GM12892 (cell line): Measurements from ENCODE around the gene CCDC15.

Experiments used
- DNase-seq: peaks from one replicate; pipeline ENCODE4 v3.0.0; 2011; ENCODE audit not compliant: insufficient read length
- FAIRE-seq: peaks from 2 replicates; lab custom pipeline; 2011; peaks lifted over from hg19 to GRCh38; lab: Jason Lieb, UNC
- POLR2A ChIP-seq: IDR thresholded peaks from 2 replicates; pipeline ENCODE4 v1.6.1; 2011; ENCODE audit warnings: low read depth, low read length, control low read depth
- POLR2AphosphoS5 ChIP-seq: IDR thresholded peaks from 2 replicates; pipeline ENCODE4 v1.6.1; 2011; ENCODE audit warnings: low read depth, low read length, control low read depth
- TAF1 ChIP-seq: IDR thresholded peaks from 2 replicates; pipeline ENCODE4 v1.6.1; 2011; ENCODE audit warnings: low read depth, mild to moderate bottlenecking, control low read depth, low read length, borderline replicate concordance

The CCDC15 gene

GRCh38 chr11:125056931-125057692, 103.1 kb downstream of the CCDC15 start:
- no peak for TF ChIP-seq POLR2AphosphoS5
- no peak for TF ChIP-seq POLR2A
- TF ChIP-seq TAF1: no peak
- DNase-seq (no peak), FAIRE-seq (no peak)

- TF ChIP-seq POLR2A (no peak), POLR2AphosphoS5 (no peak)
- DNase-seq (no peak), FAIRE-seq (no peak)
These were observed 103.7 kb downstream of the CCDC15 start for GRCh38 chr11:125057693-125058016.

DNA sequence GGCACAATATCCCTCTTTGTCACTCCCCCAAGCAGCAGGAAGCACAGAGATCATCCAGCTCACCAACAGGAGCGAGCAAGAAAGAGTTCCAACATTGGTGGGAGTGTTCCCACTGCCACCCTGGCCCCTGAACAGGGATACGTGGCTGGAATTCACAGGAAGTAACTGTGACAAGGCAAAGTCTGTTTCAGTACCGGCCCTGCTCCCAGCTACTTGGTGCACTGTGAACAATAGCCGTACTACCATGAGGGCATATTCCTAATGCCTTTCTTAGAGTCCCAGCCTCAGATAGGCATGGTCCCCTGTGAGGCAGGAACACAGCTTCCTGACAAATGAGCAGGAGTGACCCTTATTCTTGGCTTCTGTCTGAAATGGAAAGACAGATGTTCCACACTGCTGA, 107.3 kb downstream of the CCDC15 start:
- DNase-seq (no peak), FAIRE-seq (no peak)
- TF ChIP-seq POLR2AphosphoS5: no peak
- no peak for TF ChIP-seq POLR2A
- TF ChIP-seq TAF1: no peak

GRCh38 chr11:125062218-125062930, 108.4 kb downstream of the CCDC15 start:
- FAIRE-seq: no peak
- DNase-seq: no peak
- TF ChIP-seq POLR2A: no peak
- no peak for TF ChIP-seq POLR2AphosphoS5
- TF ChIP-seq TAF1: no peak

DNA sequence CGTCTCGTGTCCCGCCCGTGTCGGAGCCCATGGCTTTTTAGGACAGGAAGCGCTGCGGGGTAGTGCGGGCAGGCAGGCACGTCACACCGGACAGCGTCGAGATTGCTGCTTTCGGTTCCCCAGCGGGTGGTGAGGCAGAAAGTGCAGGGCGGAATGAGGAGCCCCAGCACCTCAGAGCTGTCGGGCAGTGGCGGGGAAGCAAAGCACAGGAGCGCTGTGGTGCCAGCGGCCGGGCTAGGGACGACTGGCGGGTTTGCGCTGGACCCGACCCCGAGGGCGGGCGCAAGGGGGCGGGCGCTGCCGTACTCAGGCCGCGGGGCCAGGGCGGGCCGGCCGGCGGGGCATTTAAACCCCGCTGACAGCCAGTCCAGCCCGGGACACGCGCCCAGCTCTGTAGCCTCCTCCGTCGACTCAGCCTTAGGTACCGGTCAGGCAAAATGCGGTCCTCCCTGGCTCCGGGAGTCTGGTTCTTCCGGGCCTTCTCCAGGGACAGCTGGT, 109.0 kb downstream of the CCDC15 start, which contains the start of gene SLC37A2:
TSS of gene SLC37A2 (plus strand) at position 375 of the 498 bp plus-strand sequence. CDS start at position 438, 63 bp downstream.
- peak; percentile 78 for TF ChIP-seq POLR2A
- no peak for TF ChIP-seq TAF1
- TF ChIP-seq POLR2AphosphoS5: peak; percentile 76
- peak; percentile 83 for DNase-seq
- peak; percentile 99 for FAIRE-seq

DNA sequence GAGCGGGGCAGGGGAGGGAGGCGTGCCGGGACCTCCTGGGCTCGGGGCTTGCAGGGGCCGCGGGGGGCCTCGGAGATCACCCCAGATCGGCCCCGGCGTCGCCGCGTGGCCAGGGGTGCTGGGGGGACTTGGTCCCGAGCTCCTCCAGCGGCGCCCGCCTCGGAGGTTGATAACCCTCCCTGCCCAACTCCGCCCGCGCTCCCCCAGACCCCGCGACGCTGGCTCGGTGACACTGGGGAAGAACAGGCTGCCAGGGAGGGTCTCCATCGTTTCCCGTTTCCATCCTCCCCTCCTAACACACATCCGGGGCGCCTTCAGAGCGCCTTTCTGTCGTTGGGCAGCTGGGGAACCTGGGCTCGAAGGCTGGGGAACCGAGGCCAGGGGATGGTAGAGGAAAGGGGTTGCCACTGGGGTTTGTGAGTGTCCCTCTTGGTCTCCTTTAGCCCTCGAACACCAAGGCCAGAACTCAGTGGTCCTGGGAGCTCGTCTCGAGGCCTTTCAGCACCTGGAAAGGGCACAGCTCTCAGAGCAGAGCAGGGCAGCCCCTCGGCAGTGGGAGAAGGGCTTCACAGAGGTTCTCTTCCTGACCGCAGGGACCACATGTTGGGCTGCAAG, 109.5 kb downstream of the CCDC15 start:
- FAIRE-seq (peak; percentile 44), DNase-seq (peak; percentile 34)
- TF ChIP-seq POLR2AphosphoS5: no peak
- TF ChIP-seq POLR2A: no peak
- no peak for TF ChIP-seq TAF1

GRCh38 chr11:125064070-125064469, 110.1 kb downstream of the CCDC15 start:
- FAIRE-seq (peak; percentile 14), DNase-seq (no peak)
- TF ChIP-seq TAF1 (no peak), POLR2A (no peak), POLR2AphosphoS5 (no peak)

- DNase-seq: no peak
- FAIRE-seq: no peak
- TF ChIP-seq TAF1: no peak
These were observed 114.4 kb downstream of the CCDC15 start for GRCh38 chr11:125068368-125068767.

DNA sequence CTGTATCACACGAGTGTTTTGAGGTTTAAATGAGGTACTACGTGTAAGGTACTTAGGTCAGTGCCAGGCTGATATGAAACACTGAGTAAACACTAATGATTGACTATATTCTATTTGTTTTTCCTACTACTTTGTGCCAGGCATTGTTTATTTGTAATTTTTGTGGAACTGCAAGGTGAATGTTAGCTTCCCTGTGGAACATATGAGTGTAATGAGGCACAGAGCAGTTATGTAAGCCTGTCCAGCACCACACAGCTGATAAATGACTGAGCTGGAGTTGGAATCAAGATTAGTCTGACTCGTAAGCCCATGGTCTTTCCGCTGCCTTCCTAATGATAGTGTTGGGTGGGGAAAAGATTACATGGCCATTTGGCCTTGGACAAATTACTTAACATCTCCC, 115.0 kb downstream of the CCDC15 start:
- FAIRE-seq: no peak
- TF ChIP-seq POLR2AphosphoS5 (no peak), POLR2A (no peak), TAF1 (no peak)

DNA sequence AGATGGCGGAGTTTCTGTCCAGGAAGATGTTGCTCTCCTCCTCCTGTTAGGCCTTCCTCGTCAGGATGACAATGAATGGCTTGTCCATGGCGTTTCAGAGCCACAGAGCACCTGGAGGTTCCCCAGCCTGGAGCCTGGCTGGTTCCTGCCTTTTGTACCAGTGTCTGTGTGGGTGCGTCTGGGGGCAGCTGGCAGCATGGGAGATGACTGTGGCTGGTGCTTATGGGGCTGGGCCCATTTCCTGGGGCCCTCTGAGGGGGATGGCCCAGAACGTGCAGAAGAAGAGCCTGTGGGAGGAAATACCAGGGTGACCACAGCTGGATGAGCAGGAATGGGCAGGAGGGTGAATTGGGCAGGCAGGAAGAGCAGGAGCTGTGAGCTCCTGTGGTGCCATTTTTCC, 115.8 kb downstream of the CCDC15 start:
- TF ChIP-seq TAF1 (no peak), POLR2A (no peak), POLR2AphosphoS5 (no peak)
- FAIRE-seq: peak; percentile 36
- no peak for DNase-seq

More for the DNA sequence above, 115.0 kb downstream of the CCDC15 start:
- DNase-seq: no peak

- no peak for TF ChIP-seq POLR2AphosphoS5
- TF ChIP-seq POLR2A: no peak
- no peak for TF ChIP-seq TAF1
- FAIRE-seq (peak; percentile 99), DNase-seq (peak; percentile 60)
These were observed 116.8 kb downstream of the CCDC15 start for GRCh38 chr11:125070699-125071254.

GRCh38 chr11:125071435-125071834, 117.4 kb downstream of the CCDC15 start:
- FAIRE-seq: no peak
- DNase-seq: no peak
- TF ChIP-seq POLR2A (no peak), POLR2AphosphoS5 (no peak), TAF1 (no peak)
